Esophagus muscularis mucosa (tissue), 4 donors: ENCODE results near the gene AFF2.

Experiments used
- CTCF ChIP-seq, 3 experiments: fragments of 200-600 bp in 2 of 3; fragments of 450-650 bp in 1 of 3; sonication (generic) in 2 of 3; IDR thresholded peaks; one replicate each; pipeline ENCODE4 v1.5.1; 2017 to 2019; ENCODE audit warnings: antibody characterized with exemption in 3 of 3, mild to moderate bottlenecking in 2 of 3, moderate library complexity in 1 of 3
- EP300 ChIP-seq: sonication (generic); formaldehyde crosslinking; IDR thresholded peaks from one replicate; pipeline ENCODE4 v1.6.1; 2017; ENCODE audit warnings: antibody characterized with exemption
- POLR2A ChIP-seq: fragments of 450-650 bp; IDR thresholded peaks from one replicate; pipeline ENCODE4 v1.6.1; 2017; ENCODE audit warnings: antibody characterized with exemption, moderate library complexity, mild to moderate bottlenecking, low read depth
- POLR2AphosphoS5 ChIP-seq, 2 donors: sonication (generic); formaldehyde crosslinking; IDR thresholded peaks; one replicate each; pipeline ENCODE4 v1.6.1; 2017; ENCODE audit warnings: antibody characterized with exemption in 2 of 2

GRCh38 chrX:148517176-148517575, 16.8 kb downstream of the AFF2 start:
- TF ChIP-seq CTCF (IDR thresholded peaks at IDR 0.05): no peak
- TF ChIP-seq POLR2A: no peak
- no peak for TF ChIP-seq POLR2AphosphoS5 (IDR thresholded peaks at IDR 0.05)
- TF ChIP-seq EP300: no peak
